NCI-H146 treated with DMSO at 0.1 percent for 48 hours (cell line): ENCODE results near the gene GREM2.
A peak's percentile ranks its signal among the peaks of the same experiment; 100 is the strongest.

Experiments
- DNase-seq: peaks from one replicate; lab custom pipeline; 2025; ENCODE audit not compliant: unreplicated experiment; lab: John Stamatoyannopoulos, UW

The GREM2 gene

GRCh38 chr1:240611619-240612480, at the start of gene GREM2:
GREM2 (minus strand) TSS chr1:240612155; CDS start chr1:240493475, 118,680 bp downstream.
- DNase-seq = peak; percentile 45

- no peak for DNase-seq
Measured at GRCh38 chr1:240658312-240658960, 46.5 kb upstream of the GREM2 start.

DNA sequence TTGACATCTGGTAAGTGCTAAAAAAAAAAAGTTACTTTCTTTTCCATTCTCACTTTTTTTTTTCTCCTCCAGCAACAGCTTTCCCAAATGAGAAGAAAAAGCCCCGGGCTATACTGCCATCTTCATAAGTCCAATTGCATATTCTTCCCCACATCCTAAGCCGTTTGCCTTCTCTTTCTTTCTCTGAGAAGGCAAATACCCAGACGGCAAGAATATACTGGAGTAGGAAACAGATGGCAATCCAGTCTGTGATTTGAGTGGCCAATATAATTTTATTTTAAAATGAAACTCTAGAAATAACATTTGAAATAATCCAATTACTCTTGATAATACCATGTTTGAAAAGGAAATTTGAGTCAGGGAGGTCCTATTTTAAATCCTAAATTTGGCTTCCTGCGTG, 44.6 kb upstream of the GREM2 start:
- DNase-seq = no peak

GRCh38 chr1:240652961-240653409, 41.0 kb upstream of the GREM2 start:
- no peak for DNase-seq

- no peak for DNase-seq
Measured at GRCh38 chr1:240652549-240652948, 40.6 kb upstream of the GREM2 start.

DNA sequence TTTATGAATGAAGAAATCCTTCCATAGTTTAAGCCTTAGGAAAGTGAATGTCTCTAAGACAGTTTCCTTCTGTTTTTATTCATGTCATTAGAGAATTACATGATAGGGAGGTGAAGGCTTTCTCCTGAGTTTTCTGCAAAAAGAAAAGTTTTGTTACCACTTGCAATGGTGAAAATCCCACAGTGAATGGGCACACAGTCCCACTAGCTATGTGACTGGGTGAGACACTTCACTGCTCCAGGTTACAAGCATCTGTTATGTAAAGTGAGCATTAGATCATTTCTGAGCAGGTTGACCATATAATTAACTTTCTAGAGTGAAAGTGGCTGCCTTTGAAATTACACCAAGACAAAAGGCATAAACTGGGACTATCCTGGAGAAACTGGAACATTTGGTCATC, 38.9 kb upstream of the GREM2 start:
- DNase-seq = no peak

DNA sequence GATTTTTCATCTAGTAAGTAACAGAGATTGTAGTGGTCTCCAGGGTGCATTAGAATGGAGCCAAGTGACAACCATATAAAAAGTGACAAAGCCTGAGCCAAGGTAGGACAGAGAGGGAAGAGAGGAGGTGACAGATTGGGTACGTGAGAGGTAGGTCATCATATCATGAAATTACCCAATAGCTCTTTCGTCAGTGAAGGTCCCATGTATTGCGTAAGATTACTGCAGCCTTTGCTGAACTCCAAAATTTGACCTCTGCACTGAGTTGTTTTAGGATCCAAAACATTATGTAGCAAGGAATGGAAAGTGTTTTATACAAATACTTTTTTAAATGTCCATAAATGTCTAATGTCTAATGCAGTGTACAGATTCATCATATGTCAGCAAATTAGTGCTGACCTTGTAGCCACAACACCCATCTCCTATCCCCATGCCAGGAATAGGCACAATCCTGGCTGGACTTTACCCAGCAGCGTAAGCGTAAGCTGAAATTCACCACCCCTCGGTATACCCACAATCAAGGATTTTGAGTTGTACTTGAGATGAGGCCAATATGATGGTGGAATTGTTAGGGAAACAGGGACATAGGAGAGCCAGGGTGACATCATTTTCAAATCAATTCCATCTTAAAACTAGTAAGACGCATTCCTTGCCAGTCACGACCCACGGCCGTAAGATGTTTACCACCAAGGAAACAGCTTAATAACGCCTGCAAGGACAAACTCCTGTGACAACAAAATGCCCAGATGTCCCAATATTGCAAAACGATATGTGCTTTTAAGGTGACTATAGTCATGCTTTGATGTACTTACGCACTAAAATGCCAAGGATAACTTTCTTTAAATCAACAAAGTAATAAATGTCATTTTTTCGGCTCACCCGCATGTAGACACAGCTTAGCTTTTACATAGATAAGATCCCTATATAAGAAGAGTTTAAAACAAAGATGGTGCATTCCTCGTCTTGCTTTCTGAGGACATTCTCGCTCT, 38.1 kb upstream of the GREM2 start:
- no peak for DNase-seq

GRCh38 chr1:240646571-240647240, 34.8 kb upstream of the GREM2 start:
- DNase-seq = no peak

- DNase-seq = no peak
Measured at GRCh38 chr1:240644732-240645131, 32.8 kb upstream of the GREM2 start.

DNA sequence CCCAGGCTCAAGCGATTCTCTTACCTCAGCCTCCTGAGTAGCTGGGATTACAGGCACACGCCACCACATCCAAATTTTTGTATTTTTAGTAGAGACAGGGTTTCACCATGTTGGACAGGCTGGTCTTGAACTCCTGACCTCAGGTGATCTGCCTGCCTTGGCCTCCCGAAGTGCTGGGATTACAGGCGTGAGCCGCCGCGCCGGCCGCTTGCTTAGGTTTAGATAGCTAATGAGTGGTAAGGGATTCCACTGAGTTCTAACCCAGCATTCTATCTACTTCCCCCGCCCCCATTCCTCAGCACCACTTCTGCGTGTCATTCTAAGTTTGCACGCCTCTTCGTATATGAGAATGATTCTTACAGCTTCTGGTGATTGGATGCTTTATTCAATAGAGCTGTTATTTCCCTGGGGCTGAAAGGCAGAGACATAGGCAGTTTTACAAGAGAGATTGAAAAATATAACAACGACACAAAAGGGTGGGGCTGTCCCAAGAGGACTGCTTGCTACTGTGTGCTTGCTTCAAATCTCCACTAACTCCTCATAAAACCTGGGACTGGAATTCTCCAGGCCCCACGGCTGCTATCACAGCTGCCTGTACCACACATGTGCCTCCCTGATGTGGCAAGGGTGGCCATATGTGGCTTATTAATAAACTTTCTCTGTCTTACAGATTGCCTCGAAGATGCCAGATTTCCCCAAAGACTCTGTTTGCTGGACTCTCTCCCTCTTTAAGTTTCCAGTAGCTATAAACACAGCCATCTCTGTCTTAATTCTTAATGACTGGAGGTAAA, 23.7 kb upstream of the GREM2 start:
- no peak for DNase-seq

DNA sequence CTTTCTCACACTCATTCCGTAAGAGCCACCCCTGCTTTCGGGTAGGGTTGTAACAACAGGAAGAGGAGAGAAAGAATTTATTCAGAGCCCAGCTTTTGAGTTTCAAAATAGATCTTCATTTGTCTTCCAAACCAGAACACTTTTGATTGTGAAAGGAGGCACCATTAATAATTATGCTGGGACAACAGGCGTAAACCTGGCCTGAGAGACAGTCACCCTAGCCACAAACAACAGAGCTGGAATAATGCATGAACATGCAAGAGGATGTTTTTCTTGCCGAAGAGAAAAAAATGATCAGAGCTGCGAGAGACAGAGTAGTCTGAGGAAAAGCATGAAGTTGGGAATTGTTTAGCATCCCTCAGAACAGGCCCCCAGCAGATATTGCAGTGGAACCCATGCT, 18.5 kb upstream of the GREM2 start:
- no peak for DNase-seq

DNA sequence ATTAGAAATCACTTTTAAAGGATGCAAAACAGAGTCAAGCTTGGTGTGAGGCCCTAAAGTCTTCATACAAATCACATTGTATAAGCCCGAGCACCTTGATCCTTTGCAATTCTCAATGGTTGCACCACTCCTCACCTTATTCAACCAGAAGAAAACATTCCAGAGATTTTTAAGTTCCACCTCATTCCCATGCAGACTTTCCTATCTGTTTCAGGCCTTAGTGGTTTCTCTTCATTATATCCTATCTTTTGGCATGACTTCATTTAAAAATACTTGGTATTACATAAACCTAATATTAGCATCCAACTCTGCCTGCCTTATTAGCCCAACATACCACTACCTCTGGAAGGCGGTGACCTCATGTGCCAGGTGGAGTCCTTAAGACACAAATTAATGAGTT, 9.3 kb upstream of the GREM2 start:
- no peak for DNase-seq

DNA sequence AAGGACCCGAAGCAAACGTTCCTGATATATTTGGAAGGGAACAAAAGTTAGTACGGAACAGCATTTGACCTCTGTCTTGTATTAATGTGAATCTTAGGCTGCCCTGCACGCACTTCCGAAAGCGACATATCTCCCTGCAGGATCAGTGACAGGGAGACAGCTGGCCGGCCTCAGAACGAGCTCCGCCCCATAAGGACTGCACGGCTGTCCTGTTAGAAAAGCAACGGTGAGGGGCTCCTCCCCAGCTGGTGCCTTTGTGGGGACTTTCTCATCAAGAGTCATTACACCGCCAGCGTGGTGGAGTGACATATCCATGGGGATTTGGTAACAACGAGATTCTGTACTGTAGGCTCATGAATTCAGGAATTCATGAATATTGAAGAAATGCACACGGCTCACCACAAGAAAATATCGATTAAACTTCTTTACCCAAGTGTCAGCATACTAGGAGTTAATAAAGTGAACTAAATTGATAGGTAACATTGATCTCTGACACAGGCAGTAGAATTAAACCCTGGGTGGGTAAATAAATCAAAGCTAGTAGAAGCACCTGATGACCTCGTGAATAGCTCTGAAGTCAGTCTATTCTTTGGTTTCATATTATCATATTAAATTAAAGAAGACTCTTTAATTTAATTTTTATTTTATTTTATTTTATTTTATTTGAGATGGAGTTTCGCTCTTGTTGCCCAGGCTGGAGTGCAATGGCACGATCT, 8.1 kb upstream of the GREM2 start:
- no peak for DNase-seq

DNA sequence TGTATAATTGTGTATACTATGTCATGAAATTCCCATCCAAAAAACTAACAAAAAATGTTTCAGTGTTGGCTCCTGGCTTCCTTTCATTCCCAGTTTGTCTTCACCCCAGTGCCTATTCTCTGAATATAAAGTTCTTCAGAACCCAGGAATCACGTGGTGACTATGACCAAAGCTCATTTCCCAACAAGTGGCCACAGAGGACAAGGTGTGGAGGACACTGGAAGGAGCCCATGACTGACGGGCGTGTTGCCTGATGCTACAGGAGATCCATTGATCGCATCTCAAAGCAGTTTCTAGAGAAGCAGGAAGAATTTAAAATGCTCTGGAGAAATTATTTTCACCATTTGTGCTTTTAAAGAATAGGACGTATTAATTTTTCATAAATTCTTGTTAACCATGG, 7.4 kb upstream of the GREM2 start:
- no peak for DNase-seq

DNA sequence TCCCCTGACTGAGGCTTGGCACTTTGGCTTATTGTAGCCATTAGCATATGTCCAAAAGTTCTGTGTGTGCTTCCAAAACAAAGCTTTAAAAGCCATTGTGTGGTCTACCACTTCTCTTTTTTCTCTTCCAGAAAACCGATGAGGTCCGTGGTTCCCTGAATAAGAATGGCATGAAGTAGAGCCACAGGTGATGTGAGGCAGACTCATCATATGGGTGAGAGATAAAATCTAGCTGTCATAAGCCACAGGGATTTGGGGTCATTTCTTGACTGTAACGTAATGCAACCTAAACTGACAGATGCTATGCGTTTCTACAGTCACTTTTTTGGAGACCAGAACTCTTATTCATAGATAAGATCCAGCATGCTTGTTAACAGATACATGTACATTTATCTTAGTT, 7.0 kb upstream of the GREM2 start:
- DNase-seq = no peak

DNA sequence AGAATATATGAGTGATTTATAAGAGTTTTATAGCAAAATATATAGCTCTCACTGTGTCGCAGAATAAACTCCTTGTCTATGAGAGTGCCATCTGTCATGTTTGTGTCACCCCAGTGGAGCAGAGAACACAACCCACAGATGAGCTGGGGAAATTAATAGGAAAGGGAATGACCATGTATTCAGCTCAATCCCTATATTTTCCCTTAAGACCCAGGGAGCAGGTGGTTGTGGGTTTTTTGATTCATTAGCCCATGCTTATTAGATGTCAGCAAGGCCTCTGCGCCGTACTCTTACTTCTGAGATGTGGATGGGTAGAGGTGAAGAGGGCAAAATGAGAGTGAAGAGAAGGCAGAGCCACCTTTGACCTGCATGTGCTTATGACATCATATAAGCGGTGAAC, 4.1 kb upstream of the GREM2 start:
- no peak for DNase-seq

- no peak for DNase-seq
Measured at GRCh38 chr1:240613356-240614142, 1.6 kb upstream of the GREM2 start.

DNA sequence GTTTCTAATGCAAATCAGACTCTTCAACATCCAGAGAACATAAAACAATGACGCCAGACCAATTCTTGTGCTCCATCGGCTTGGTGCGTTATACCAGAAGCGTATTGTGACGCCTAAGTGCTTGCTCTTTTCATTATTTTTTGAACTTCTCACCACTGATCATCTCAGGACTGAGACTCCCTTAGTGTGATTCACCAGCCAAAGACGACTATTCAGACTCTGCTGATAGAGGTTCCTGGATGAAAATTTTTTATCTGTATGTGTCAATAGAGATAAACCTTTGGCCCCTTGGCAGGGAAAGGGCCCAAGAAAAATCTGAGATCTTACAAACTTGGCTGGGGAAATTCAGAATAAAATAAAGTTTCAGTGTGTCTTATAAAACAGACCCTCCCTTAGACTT, 856 bp upstream of the GREM2 start:
- DNase-seq = no peak

GRCh38 chr1:240611228-240611618, 732 bp downstream of the GREM2 start:
- DNase-seq = no peak
